NCI-H748 treated with DMSO at 0.1 percent for 48 hours (cell line): Measurements from ENCODE around the gene ATP13A1.
"Not testable (repeated sequence)": the region's sequence is repeated elsewhere in the genome, so short reads cannot be mapped to it uniquely, and the experiment has no call there.

Experiments
- DNase-seq: peaks from one replicate; lab custom pipeline; 2025; lab: John Stamatoyannopoulos, UW

Gene ATP13A1

DNA sequence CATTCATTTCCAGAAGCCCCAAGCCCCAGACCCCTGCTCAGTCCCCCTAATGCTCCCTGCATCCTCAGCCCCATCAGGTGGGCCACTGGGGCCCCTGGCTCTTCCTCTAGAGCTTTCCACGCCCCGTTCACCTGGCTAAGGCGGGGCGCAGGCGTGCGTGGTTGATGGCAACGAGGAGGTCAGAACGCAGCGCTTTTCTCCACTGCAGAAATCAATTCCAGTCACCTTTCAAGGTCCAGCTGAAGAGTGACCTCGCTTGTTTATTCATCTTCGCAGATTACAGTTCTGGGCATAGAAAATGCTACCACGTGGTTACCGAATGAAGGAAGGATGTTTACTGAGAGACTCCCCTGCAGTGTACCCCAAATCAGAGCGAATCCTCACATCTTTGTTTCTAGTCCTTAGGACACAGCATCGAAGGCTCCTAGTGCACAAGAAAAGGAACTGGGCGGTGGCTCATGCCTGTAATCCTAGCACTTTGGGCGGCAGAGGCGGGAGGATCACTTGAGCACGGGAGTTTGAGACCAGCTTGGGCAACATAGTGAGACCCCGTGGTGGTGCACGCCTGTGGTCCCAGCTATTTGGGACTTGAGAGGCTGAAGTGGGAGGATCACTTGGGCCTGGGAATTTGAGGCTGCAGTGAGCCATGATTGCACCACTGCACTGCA lies 44.2 kb downstream of the ATP13A1 start:
- no peak for DNase-seq

DNA sequence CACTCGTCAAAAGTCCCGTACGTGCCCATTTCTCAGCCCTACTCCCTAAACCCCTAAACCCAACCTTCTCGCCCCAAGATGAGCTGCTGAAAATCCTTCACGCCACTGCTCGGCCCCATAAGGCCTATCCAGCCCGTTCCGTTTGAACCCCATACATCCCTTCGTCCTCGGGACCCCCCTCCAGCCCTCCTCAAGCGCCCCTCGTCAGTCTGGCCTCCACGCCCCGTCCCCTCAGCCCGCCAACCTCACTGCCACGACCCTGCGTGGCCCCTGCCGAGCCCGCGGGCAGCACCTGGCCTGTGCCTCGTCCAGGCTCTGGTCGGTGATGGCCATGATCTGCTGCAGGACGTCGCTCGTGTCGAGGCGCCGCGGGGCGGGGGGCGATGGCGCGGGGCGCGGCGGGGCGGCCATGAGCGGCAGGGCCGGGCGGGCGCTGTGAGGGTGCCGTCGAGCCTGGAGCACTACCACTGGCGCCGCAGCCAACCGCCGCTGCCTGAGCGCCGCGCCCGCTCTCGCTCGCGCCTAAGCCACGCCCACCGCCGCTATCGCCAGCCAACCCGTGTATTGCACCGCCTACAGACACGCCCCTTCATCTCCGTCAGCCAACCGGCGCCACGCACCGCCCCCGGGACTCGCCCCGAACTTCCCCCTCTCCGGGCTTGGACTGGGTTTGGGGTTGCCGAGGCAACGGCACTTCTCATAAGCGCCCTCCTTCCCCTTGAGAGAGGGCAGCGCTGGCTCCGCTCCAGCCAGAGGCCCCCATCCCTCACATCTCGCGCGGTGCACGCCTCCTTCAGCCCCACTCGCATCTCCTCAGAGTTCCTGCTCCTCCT lies 45.0 kb downstream of the ATP13A1 start, which contains the start of gene PBX4:
Gene PBX4 (minus strand): TSS at position 469 of the 833 bp plus-strand sequence. CDS start 58 bp downstream, at position 411.
- DNase-seq: peak; percentile 98

DNA sequence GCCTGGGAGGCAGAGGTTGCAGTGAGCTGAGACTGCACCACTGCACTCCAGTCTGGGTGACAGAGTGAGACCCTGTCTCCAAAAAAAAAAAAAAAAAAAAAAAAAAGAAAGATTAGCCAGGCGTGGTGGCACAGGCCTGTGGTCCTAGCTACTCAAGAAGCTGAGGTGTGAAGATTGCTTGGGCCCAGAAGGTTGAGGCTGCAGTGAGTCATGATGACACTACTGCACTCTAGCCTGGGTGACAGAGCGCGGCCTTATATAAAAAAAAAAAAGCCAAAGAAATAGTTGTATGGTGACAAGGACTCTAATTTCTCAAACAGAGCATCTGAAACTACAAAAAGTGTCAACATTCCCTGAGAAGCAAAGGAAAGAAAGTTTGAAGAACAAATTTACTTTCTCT lies 48.4 kb downstream of the ATP13A1 start:
- no peak for DNase-seq

DNA sequence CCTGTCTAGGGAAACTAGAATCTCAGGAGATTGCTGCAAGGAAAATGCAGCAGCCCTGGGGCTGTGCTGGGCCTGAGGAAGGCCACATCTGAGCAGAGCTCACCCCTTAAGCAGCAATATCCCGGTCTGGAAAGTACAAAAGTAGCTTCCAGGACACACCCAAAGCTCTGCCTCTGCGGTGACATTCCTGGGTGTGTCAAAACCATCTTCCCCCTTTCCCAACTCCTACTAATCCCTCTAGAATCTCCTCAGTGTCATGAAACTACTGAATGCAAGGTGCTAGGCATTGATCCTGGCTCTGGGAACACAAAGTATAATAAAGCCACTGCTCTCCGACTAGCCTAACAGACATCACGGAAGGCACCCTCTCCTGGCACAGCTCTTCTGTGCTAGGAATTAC lies 50.0 kb downstream of the ATP13A1 start:
- no peak for DNase-seq

DNA sequence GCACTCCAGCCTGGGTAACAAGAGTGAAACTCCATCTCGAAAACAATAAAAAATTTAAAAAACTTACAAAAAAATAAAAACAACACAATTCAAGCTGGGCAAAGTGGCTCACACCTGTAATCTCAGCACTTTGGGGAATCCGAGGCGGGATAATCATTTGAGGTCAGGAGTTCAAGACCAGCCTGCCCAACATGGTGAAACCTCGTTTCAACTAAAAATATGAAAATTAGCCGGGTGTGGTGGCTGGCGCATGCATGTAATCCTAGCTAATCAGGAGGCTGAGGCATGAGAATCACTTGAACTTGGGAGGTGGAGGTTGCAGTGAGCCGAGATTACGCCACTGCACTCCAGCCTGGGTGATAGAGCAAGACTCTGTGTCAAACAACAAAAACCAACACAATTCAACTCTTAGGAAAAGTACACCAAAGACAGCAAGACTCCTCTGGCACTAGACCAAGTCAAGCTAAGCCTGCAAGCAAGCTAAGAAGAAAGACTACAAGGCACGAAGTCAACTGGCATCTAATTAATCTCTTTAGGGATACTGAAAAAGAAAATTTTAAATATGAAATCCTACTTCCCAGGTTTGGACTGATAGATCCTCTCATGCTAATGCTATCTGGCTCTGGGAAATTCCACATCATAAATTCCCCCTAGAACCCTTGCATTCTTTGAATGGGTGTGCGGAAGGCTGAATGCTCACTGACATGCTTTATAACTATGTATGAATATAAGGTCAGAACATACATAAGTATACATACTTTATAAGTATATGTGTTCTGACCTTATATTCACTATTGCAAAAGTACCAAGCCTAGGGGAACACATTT lies 52.9 kb downstream of the ATP13A1 start:
- DNase-seq: no peak

DNA sequence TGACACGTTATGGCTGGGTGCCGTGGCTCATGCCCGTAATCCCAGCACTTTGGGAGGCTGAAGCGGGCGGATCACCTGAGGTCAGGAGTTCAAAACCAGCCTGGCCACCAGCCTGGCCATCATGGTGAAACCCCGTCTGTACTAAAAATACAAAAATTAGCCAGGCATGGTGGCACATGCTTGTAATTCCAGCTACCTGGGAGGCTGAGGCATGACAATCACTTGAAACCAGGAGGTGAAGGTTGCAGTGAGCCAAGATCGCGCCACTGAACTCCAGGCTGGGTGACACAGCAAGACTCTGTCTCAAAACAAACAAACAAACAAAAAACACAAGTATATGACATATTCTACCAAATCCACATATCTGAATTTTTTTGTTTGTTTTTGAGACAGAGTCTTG lies 56.8 kb downstream of the ATP13A1 start:
- not testable (repeated sequence) for DNase-seq

DNA sequence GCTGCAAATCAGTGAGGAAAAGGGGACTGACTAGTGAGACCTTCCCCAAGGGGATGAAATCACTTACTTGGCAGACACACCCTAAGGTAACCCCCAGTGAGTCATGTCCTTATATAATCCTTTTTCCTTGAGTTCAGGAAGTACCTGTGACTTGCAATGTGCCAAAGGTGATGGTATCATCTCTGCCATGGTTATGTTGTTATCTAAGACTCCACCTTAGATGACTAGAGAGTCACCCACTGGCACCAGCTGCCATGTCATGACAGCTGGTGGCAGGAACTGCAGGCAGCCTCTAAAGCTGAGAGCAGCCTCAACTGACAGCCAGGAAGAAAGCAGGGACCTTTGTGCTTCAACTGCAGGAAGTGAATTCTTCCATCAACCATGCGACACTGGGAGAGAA lies 57.5 kb downstream of the ATP13A1 start:
- DNase-seq: no peak

DNA sequence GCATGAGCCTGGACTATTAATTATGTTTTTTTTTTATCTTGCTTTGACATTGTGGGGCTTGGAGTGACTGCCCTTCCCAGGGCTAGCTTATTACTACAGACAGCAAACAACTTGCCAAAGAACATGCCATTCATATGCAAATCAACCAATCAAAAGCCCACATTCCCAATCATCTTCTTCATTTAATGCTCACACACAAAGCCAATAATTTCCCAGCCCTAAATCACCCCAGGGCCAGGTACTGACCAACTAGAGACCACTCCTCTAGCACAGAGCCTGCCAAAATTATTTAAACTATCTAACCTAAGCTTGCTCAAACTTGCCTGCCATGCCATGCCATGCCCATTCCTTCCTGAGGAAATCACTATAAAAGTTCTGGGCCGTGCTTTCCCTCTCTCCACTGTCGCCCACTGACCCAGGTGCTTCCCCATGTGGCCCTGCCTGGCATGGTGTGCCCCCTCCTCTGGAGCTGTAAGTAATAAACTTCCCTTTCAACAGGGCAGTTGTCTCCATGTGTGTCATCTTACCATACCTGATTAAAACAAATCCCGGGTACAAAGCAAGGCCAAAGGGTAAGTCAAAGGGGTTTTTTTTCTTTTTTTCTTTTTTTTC lies 60.7 kb downstream of the ATP13A1 start:
- no peak for DNase-seq

DNA sequence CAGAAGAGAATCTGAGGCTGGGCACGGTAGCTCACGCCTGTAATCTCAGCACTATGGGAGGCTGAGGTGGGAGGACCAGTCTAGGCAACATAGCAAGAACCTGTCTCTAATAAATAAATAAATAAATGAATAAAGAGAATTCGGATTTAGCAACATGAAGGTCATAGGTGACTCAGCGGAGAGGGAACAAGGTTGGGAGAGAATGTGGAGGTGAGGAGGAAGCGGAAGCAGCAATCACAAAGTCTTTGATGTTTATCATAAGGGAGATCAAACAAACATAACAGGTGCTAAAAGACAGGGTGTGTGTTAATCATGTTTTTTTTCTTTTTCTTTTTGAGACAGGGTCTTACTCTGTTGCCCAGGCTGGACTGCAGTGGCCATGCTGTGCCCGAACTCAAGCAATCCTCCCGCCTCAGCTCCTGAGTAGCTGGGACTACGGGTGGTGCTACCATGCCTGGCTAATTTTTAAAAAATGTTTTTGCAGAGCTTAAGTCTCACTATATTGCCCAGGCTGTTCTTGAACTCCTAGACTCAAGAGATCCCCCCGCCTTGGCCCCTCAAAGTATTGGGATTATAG lies 61.3 kb downstream of the ATP13A1 start:
- DNase-seq: no peak

DNA sequence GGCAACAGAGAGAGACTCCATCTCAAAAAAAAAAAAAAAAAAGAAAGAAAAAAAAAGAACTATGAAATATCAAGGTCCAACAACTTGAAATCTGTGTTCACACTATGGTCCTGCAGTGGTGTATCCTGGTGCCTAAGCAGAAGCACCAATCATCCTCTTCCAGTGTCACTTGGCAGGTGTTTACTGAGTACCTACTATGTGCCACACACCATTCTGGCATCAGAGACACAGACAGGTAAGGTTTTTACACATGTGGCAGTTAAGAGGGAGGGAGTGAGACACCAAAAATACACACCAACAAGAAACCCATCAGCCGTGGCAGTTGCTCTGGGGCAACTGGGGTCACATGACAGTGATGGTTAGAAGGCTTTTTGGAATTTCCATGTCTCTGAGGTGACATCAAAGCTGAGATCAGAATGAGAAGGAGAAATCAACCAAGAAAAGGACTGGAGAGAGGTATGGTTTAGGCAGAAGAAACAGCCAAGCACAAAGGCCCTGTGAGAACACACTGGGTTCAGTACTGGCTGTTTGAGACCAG lies 62.6 kb downstream of the ATP13A1 start:
- no peak for DNase-seq

DNA sequence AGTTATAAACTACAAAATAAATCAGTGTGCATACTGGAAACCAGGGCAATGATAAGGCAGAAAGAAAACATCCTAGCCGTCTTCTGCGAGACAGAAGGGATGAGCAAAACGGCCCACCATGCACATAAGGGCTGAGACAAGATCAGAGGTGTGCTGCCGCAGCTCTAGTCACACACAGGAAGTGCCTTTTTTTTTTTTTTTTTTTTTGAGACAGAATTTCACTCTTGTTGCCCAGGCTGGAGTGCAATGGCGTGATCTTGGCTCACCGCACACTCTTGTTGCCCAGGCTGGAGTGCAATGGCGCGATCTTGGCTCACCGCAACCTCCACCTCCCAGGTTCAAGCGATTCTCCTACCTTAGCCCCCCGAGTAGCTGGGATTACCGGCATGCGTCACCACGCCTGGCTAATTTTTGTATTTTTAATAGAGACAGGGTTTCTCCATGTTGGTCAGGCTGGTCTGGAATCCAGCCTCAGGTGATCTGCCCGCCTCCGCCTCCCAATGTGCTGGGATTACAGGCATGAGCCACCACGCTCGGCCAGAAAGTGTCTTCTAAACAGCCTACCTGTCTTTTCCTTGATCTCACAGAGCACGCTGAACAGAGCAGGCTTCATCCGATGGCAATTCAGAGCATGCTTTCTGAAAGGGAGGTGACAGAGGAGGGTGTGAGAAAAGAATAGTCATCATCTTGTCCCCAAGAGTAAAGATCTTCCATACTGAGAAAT lies 64.6 kb downstream of the ATP13A1 start:
- DNase-seq: not testable (repeated sequence)

DNA sequence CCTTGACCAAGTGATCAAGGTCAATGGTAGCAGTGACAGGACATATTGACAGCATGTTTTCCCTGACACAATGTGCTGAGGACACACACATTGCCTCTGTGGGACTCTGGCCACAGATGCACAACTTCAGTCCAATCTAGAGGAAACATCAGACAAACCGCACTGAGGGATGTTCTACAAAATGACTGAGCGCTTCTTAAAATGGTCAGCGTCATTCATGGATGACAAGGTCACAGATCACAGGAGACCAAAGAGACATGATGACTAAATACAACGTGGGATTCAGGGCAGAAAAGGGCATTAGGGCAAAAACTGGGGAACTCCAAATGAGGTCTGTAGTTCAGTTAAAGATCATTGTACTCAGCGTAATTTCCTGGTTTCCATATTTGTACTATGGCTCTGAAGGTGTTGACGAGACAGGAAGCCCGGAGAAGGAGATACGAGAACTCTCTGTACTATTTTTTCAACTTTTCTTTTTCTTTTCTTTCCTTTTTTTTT lies 65.6 kb downstream of the ATP13A1 start:
- DNase-seq: no peak
